ENCODE results near the gene EBLN2.

The EBLN2 gene

DNA sequence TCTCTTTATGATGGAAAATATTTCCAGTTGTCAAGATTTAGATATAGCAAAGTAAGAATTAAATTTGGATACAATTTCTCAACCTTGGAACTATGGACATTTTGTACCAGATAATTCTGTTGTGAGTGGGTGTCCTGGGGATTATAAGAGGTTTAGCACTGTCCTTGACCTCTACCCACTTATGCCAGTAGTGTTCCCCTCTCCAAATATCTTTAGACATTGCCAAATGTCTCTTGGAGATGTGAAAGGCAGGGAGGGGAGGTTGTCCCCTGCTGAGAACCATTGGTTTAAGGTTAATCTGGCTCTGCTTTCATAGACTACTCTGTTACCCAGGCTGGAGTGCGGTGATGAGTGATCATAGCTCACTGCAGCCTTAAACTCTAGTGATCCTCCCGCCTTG lies at the start of gene EBLN2:
Gene EBLN2 (plus strand): TSS at position 244 of the 400 bp plus-strand sequence. CDS start 423 bp downstream, outside the sequence.
- FAIRE-seq: no peak

DNA sequence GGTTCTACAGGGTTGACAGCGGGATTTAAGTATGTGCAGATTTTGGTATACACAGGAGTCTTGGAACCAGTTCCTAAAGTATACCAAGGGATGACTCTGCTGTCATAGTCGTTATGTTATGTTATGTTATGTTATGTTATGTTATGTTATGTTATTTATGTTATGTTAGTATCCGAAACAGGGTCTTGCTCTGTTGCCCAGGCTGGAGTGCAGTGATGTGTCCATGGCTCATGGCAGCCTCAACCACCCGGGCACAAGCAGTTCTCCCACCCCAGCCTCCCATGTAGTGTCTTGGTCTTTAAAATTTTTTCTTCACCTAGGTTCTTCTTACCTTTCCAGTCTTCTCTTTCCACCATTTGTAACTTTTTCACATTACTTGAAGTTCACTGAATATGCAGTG lies 43.2 kb upstream of the EBLN2 start:
- no peak for FAIRE-seq

- FAIRE-seq: no peak
Observed at GRCh38 chr3:73018790-73019441, 42.5 kb upstream of the EBLN2 start.

DNA sequence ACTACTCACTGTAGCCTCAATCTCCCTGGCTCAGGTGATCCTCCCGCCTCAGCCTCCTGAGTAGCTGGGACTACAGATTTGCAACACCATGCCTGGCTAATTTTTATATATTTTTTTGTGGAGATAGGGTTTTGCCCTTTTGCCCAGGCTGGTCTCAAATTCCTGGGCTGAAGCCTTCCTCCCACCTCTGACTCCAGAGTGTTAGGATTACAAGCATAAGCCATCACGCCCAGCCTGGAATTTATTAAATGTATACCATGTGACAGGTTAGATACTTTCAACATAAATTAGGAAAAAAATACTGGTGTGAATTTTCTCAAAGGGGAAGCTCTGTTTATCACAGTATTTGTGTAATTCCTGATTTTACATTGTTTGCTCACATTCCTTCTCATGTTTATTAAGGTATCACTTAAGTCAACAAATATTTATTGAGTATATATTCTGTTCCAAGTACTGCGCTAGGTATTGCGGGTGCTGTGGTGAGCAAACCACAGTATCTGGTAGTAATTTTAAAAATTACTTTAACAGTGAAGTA lies 40.1 kb upstream of the EBLN2 start:
- no peak for FAIRE-seq

GRCh38 chr3:73024836-73025235 lies 36.6 kb upstream of the EBLN2 start:
- no peak for FAIRE-seq

- FAIRE-seq: no peak
Observed at GRCh38 chr3:73026111-73026759, 35.2 kb upstream of the EBLN2 start.

DNA sequence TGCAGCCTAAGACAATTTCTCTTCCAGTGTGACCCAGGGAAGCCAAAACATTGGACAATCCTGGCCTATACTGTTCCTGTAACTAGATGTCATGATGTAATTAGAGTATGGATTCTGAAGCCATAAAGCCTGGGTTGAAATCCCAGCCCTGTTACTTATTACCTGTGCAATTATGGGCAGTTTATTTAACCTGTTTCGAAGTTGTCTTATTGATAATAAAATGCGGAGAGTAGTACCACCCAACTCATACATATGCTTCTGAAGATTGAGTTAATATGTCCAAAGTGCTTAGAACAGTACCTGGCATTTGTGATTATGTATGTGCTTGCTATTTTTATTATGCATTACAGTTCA lies 34.7 kb upstream of the EBLN2 start:
- FAIRE-seq: peak; percentile 33

DNA sequence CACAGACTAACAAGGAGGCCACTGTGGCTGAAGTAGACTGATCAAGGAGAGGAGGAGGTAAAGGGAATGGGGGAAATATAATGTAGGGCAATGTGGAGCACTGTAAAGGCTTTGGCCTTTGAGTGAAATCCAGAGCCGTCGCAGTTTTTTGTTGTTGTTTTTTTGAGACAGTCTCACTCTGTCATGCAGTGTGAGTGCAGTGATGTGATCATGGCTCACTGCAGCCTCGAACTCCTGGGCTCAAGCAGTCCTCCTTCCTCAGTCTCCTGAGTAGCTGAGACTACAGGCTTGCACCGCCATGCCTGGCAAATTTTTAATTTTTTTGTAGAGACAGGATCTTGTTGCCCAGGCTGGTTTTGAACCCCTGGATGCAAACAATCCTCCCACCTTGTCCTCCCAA lies 32.7 kb upstream of the EBLN2 start:
- FAIRE-seq: no peak

- FAIRE-seq: no peak
Observed at GRCh38 chr3:73029321-73029796, 32.1 kb upstream of the EBLN2 start.

- FAIRE-seq: no peak
Observed at GRCh38 chr3:73030073-73030597, 31.3 kb upstream of the EBLN2 start.

DNA sequence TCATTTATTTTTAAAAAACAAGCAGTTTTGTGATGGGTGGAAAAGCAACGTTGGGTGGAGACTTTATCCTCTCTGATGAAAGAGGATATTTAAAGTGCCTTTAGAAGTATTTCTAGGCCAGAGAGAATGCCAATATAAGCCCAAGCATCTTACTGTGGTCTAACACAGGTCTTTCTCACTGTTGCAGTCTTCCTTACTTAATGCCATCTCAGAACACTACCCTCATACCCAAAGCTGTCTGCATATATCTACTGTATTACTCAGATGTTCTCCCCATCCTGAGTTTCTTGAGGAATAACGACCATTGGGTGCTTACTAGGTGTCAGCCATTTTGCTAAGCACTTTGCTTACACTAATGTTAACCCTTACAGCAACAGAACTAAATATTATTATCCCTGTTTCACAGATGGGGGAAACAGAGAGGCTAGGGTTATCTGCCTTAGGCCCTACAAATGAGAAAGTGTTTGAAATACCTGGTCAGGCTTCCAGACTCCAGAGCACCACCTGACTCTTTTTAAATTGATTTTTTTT lies 29.8 kb upstream of the EBLN2 start:
- no peak for FAIRE-seq

DNA sequence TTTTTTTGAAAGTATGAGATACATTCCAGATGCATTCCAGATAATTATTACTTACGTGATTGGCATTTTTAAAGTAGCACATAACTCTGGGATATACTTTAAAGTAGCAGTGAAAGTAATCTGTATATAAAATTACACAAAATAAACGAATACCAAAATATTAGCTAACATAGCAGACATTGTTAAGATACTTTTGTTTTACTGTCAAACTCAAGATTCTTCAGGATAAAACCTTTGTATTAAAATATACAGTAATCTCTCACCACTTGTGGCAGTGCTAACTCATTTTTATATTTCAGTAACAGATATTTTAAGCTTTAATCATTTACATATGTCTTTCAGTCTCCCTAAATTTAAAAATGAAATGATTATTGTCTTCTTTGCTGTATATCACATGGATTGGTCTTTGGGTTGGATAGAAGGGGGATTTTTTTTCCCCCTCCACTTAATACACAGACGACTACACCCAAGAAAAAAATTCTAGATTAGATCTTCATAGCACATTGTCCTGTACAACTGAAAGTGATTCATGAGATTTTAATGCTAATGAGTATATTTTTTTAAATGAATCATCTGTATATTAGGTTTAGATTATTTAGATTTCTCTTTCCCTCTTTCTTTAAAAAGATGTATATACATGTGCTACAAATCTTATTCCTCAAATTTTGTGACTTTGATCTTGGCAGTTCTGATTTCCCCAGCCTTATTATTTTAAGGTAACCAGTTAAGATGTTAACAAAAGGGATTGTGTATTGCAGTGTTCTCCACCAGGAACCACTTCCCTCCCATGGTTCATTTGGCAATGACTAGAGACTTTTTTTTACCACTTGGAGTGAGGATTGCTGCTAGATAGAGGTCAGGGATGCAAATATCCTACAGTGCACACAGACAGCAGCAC lies 24.5 kb upstream of the EBLN2 start:
- FAIRE-seq: no peak

- FAIRE-seq: no peak
Observed at GRCh38 chr3:73041537-73041936, 19.9 kb upstream of the EBLN2 start.

- no peak for FAIRE-seq
Observed at GRCh38 chr3:73043414-73043813, 18.0 kb upstream of the EBLN2 start.

GRCh38 chr3:73045391-73045790 lies 16.1 kb upstream of the EBLN2 start:
- no peak for FAIRE-seq

DNA sequence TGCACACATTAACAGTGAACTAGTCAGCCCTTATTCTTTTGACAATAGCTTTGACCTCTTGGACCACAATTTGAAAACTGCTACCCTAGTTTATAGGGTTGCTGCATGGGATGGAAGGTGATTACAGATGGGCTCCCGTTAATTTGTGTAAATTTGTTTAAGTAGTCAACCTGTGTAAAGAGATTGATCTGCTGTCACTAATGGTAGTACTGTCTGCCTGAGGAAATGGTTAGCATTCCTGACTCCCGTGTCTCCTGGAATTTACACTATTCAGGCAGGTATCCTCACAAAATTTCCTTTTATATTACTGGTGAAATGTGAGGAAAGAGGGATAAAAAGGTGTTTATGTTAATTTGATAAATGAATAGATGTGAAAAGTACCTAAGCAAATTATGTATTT lies 15.3 kb upstream of the EBLN2 start:
- FAIRE-seq: no peak

DNA sequence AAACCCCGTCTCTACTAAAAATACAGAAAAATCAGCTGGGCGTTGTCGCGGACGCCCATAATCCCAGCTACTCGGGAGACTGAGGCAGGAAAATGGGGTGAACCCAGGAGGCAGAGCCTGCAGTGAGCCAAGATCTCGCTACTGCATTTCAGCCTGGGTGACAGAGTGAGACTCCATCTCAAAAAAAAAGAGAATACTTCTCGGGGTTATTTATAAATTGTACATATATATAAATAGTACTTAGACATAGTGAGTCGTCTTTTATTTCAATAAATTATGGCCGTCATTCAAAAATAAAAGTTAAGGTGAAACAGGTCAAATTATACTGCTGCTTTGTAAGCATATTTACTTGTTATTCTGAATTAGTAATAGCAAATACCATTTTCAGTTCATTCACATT lies 12.1 kb upstream of the EBLN2 start:
- FAIRE-seq: no peak

DNA sequence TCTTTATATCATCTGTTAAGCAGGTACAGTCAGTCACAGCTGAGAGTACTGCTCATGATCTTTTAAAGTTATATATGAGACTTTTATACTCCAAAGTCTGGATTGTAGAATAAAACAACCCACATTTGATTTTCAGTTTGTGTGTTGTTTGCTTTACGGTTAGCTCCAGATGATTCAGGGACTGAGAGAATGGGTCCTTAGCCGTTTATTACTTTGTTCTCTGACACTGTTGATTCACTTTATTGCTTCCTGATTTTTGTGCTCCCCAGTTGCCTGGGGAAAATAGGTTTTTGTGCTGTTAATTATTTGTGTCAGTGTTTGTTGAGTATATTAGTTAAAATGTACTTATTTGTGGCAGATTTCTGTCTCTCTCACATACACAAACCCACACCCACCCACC lies 8.6 kb upstream of the EBLN2 start:
- FAIRE-seq: peak; percentile 61

DNA sequence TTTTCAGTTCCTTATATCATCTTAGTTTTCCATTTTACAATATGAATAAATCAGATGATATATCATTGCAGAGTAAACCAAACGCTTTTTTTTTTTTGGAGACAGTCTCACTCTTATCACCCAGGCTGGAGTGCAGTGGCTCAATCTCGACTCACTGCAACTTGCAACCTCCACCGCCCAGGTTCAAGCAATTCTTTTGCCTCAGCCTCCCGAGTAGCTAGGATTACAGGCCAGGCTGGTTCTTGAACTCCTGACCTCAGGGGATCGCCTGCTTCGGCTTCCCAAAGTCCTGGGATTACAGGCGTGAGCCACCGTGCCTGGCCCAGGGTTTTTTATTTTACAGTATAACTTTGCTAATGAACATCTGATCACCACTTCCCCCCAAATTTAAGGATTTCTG lies 5.9 kb upstream of the EBLN2 start:
- FAIRE-seq: no peak

DNA sequence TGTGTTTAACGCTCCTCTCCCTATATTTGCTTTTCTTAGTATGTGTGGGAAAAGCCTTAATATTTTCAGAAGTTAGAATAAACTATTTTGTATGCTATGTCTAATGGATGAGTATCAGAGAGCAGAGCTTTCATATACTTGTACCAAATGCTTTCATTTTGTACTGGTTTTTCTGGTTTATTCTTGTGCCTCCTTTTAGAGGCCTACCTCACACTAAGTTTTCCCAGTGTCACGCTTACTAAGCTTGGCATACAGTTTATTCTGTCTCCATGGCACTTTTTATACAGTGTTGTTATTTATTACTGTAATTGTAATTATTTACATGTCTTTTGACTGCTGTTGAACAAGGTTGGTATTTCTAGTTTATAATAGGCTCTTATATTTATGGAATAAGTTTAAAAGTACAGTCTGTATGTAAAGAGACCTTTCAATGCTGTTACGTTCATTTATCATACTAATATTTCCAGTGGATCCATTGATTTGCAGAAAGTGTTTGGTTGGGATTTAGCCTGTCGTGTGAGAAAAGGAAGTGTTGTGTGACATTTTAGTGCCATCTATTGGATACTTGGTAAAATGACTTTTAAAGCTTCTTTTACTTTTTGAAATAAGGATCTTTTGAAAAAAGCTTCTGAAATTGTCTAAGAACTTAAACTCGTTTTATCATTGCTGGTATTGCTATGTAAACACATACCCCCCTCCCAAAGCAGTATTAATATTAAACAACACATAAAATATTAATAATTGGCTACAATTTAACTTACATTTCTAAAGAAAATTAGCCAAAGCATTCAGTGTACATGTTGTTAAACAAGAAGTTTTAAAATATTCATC lies 5.2 kb upstream of the EBLN2 start:
- FAIRE-seq: peak; percentile 66

DNA sequence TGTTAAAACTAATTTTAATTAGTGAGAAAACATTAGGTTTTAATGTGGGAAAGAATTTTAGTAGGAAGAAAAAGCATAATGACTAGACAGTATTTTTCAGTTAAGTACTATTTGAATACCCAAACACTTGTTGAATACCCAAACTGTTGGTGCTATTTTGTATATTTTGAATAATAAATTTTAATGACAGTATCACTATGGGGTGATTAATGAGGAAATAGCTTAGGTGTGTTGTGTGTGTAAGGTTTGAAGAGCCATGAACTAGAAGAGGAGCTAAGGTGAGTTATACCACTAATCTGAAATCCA lies 4.7 kb upstream of the EBLN2 start:
- FAIRE-seq: no peak

DNA sequence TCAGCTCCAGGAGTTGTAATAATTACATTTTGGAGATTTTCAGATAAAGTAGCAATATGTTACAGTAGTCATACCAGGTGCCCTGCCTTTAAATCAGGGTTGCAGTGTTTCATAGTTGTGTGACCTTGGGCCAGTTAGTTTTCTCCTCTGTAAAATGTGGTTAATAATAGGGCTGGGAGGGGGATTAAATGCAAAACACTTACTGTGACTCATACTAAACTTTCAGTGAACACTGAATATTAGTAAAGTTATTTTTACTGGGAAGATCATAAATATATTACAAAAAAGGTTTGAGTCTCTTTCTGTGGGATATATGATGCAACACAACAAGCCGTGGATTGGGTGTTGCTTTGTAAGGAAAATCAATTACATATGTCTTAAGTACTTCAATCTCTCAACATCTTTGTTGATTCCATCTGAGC lies 1.1 kb upstream of the EBLN2 start:
- no peak for FAIRE-seq

Measured in colon (tissue), 2 donors.